NCI-H748 (cell line): ENCODE measurements around the gene PAPSS1.
"Not testable (repeated sequence)": the region's sequence is repeated elsewhere in the genome, so short reads cannot be mapped to it uniquely, and the experiment has no call there.

Experiments used
- DNase-seq: peaks from one replicate; lab custom pipeline; 2025; ENCODE audit not compliant: unreplicated experiment; lab: John Stamatoyannopoulos, UW

The PAPSS1 gene

GRCh38 chr4:107726131-107726925 lies 6.3 kb upstream of the PAPSS1 start:
- DNase-seq, result not testable (repeated sequence)

GRCh38 chr4:107725281-107725859 lies 5.3 kb upstream of the PAPSS1 start:
- DNase-seq, result no peak

- not testable (repeated sequence) for DNase-seq
Measured at GRCh38 chr4:107723331-107723730, 3.3 kb upstream of the PAPSS1 start.

GRCh38 chr4:107721436-107722100 lies 1.5 kb upstream of the PAPSS1 start:
- peak; percentile 16 for DNase-seq

- peak; percentile 25 for DNase-seq
Measured at GRCh38 chr4:107719207-107719921, 670 bp downstream of the PAPSS1 start.

- no peak for DNase-seq
Measured at GRCh38 chr4:107718351-107718965, 1.6 kb downstream of the PAPSS1 start.

GRCh38 chr4:107714256-107714655 lies 5.8 kb downstream of the PAPSS1 start:
- no peak for DNase-seq

- no peak for DNase-seq
Measured at GRCh38 chr4:107712236-107712635, 7.8 kb downstream of the PAPSS1 start.

GRCh38 chr4:107711831-107712230 lies 8.2 kb downstream of the PAPSS1 start:
- no peak for DNase-seq

- no peak for DNase-seq
Measured at GRCh38 chr4:107710493-107711459, 9.3 kb downstream of the PAPSS1 start.

GRCh38 chr4:107709916-107710315 lies 10.1 kb downstream of the PAPSS1 start:
- no peak for DNase-seq

GRCh38 chr4:107708225-107708624 lies 11.8 kb downstream of the PAPSS1 start:
- DNase-seq, result peak; percentile 0

GRCh38 chr4:107705742-107706556 lies 14.1 kb downstream of the PAPSS1 start:
- DNase-seq, result no peak

- no peak for DNase-seq
Measured at GRCh38 chr4:107701565-107701964, 18.5 kb downstream of the PAPSS1 start.

- DNase-seq, result no peak
Measured at GRCh38 chr4:107699466-107700206, 20.4 kb downstream of the PAPSS1 start.

- DNase-seq, result not testable (repeated sequence)
Measured at GRCh38 chr4:107696187-107696586, 23.8 kb downstream of the PAPSS1 start.

GRCh38 chr4:107693132-107693531 lies 26.9 kb downstream of the PAPSS1 start:
- no peak for DNase-seq

GRCh38 chr4:107692202-107692601 lies 27.8 kb downstream of the PAPSS1 start:
- DNase-seq, result no peak
